ENCODE measurements around the gene RAB10. TPM values are rescaled to one million over a fixed set of nuclear protein-coding genes. Genes with fewer than 3 reads are reported as not detected.
"Not testable (repeated sequence)": the region's sequence is repeated elsewhere in the genome, so short reads cannot be mapped to it uniquely, and the experiment has no call there.

The RAB10 gene
- total RNA-seq, 1 donor from 2014 or later: 112 TPM

- peaks cover 44% of the 10 kb centered on the region for H3K36me3 Mint-ChIP-seq (ENCODE audit: low read depth)
- DNase-seq (ENCODE audit: low read depth, low spot score): no peak
- no peaks in the 10 kb centered on the region for H3K27me3 Mint-ChIP-seq (ENCODE audit: low read depth)
Observed at GRCh38 chr2:26080356-26080755, 46.5 kb downstream of the RAB10 start.

GRCh38 chr2:26080925-26081324 lies 47.0 kb downstream of the RAB10 start:
- not testable (repeated sequence) for H3K4me3 Mint-ChIP-seq; H3K27me3 Mint-ChIP-seq (ENCODE audit: low read depth); H3K27ac Mint-ChIP-seq (ENCODE audit: unreplicated experiment); DNase-seq (ENCODE audit: low read depth, low spot score); H3K4me1 Mint-ChIP-seq
- Mint-ChIP-seq H3K36me3 (ENCODE audit: low read depth) (peaks cover 47% of the 10 kb centered on the region), H3K9me3 (peaks cover 20% of the 10 kb centered on the region)

More at GRCh38 chr2:26080356-26080755, 46.5 kb downstream of the RAB10 start:
- TF ChIP-seq CTCF (conservative IDR thresholded peaks at IDR 0.05): no peak
- Mint-ChIP-seq H3K27ac (ENCODE audit: unreplicated experiment) (no peak overlapping the region), H3K4me1 (peaks cover 9% of the 10 kb centered on the region), H3K9me3 (peaks cover 20% of the 10 kb centered on the region), H3K4me3 (no peak overlapping the region)

- Mint-ChIP-seq H3K9me3 (peaks cover 20% of the 10 kb centered on the region), H3K4me1 (peaks cover 4% of the 10 kb centered on the region), H3K27ac (ENCODE audit: unreplicated experiment) (no peak overlapping the region), H3K36me3 (ENCODE audit: low read depth) (peaks cover 47% of the 10 kb centered on the region), H3K4me3 (no peak overlapping the region), H3K27me3 (ENCODE audit: low read depth) (no peaks in the 10 kb centered on the region)
- no peak for TF ChIP-seq CTCF (conservative IDR thresholded peaks at IDR 0.05)
- no peak for DNase-seq (ENCODE audit: low read depth, low spot score)
Observed at GRCh38 chr2:26081556-26081955, 47.7 kb downstream of the RAB10 start.

- Mint-ChIP-seq H3K36me3 (ENCODE audit: low read depth) (peaks cover 21% of the 10 kb centered on the region), H3K27ac (ENCODE audit: unreplicated experiment) (no peak overlapping the region), H3K4me3 (no peak overlapping the region), H3K4me1 (peaks cover 9% of the 10 kb centered on the region), H3K9me3 (peaks cover 8% of the 10 kb centered on the region), H3K27me3 (ENCODE audit: low read depth) (no peaks in the 10 kb centered on the region)
- no peak for TF ChIP-seq CTCF (conservative IDR thresholded peaks at IDR 0.05)
- DNase-seq (ENCODE audit: low read depth, low spot score): no peak
Observed at GRCh38 chr2:26086155-26086637, 52.3 kb downstream of the RAB10 start.

- no peaks in the 10 kb centered on the region for H3K27me3 Mint-ChIP-seq (ENCODE audit: low read depth)
- no peak for DNase-seq (ENCODE audit: low read depth, low spot score)
Observed at GRCh38 chr2:26086779-26087178, 52.9 kb downstream of the RAB10 start.

More at GRCh38 chr2:26086779-26087178, 52.9 kb downstream of the RAB10 start:
- H3K36me3 Mint-ChIP-seq (ENCODE audit: low read depth): peaks cover 17% of the 10 kb centered on the region
- no peak overlapping the region for H3K4me3 Mint-ChIP-seq
- H3K4me1 Mint-ChIP-seq: peaks cover 9% of the 10 kb centered on the region
- TF ChIP-seq CTCF (conservative IDR thresholded peaks at IDR 0.05): no peak
- H3K27ac Mint-ChIP-seq (ENCODE audit: unreplicated experiment): peak overlapping the region; percentile 63
- H3K9me3 Mint-ChIP-seq: peaks cover 7% of the 10 kb centered on the region
